Ovary (tissue), 9 donors: ENCODE results near the gene IMMP2L. TPM values are rescaled to one million over a fixed set of nuclear protein-coding genes. Genes with fewer than 3 reads are reported as not detected.

Source experiments
- DNase-seq, 5 donors: peaks; one replicate each; pipeline ENCODE4 v3.0.0-alpha.2; 2019 to 2020
- H3K27ac ChIP-seq, 2 donors: fragments of 200-600 bp; one replicate each; pipeline versions ENCODE4 v1.5.1 to v1.8.0; 2019 to 2022
- H3K27me3 ChIP-seq: fragments of 200-600 bp; one replicate; pipeline ENCODE4 v1.8.0; 2022
- H3K36me3 ChIP-seq: fragments of 200-600 bp; sonication (generic); one replicate; pipeline ENCODE4 v1.5.1; 2019
- H3K4me1 ChIP-seq: one replicate; pipeline ENCODE4 v1.8.1; 2013; ENCODE audit warnings: mild to moderate bottlenecking, moderate library complexity; ENCODE audit not compliant: insufficient read depth
- H3K4me3 ChIP-seq: fragments of 200-600 bp; sonication (generic); one replicate; pipeline ENCODE4 v1.5.1; 2017
- H3K9me3 ChIP-seq, 2 donors: fragments of 200-600 bp in 1 of 2; sonication (generic) in 1 of 2; one replicate each; pipeline versions ENCODE4 v1.5.1 to v1.8.1; 2013 to 2019; ENCODE audit warnings: mild to moderate bottlenecking in 1 of 2, moderate library complexity in 1 of 2
- EP300 ChIP-seq: sonication (generic); formaldehyde crosslinking; IDR thresholded peaks from one replicate; pipeline ENCODE4 v1.6.1; 2017; ENCODE audit warnings: antibody characterized with exemption
- POLR2A ChIP-seq: fragments of 450-650 bp; IDR thresholded peaks from one replicate; pipeline ENCODE4 v1.6.1; 2017; ENCODE audit warnings: antibody characterized with exemption, mild to moderate bottlenecking, moderate library complexity
- WGBS, 3 donors: extraction: QIAGEN DNeasy Blood & Tissue Kit in 1 of 3; methylation state at CpG; one replicate each; pipeline versions ENCODE4 v1.1.5 to v1.1.7; 2013 to 2017; 5-methylcytosine and 5-hydroxymethylcytosine counted together
- intact Hi-C, 4 donors: fragments of 100-400 bp; cut with DNase I; formaldehyde crosslinking; loops; one replicate each; pipeline versions ENCODE4 v1.11.0 to v1.15.1; 2022 to 2023
- polyA plus RNA-seq, 2 donors: library from polyadenylated mRNA; stranded (reverse); fragments of 200-250 nt in 1 of 2; fragments of 350-450 nt in 1 of 2; fragmentation: Illumina TruSeq in 1 of 2; extraction: RNeasy Lipid Tissue Mini Kit (QIAGEN cat#74804) in 1 of 2; gene quantifications; one replicate each; pipeline ENCODE4 v1.2.3, GENCODE V29; 2013 to 2014
- total RNA-seq, 7 donors: library from RNA; depleted of rRNA in 2 of 7; stranded (reverse); fragments of >200 nt in 2 of 7; fragmentation: NEBNext Ultra II Directional in 3 of 7; extraction: Animal tissue kit (Norgen Biotek cat#: 25700) in 3 of 7; gene quantifications; one replicate each; pipeline versions ENCODE4 v1.1.0 to v1.2.4, GENCODE V29; 2016 to 2023
- TF ChIP-seq, protein P1 (sequence below), 3 donors: fragments of 450-650 bp in 2 of 3; fragments of 200-600 bp in 1 of 3; IDR thresholded peaks; one replicate each; pipeline versions ENCODE4 v1.5.1 to v1.8.0; 2016 to 2022; ENCODE audit warnings: antibody characterized with exemption in 3 of 3, mild to moderate bottlenecking in 1 of 3
- donor health status: DM: no; HTN: no; CAD: no; lungs with moderate emphysema.
- donor health status: DM: no; HTN: no; CAD: no.
- donor health status: Bipolar disorder and iron deficiency.
- donor health status: DM: yes; HTN: yes; CAD: no.
- donor health status: DM: no; HTN: no; CAD: no.
- donor health status: DM: yes; HTN: yes; CAD: no.

IMMP2L gene
- total and polyA plus RNA-seq, 9 donors, result 19.5 to 36.9 (median 29.9) TPM

DNA sequence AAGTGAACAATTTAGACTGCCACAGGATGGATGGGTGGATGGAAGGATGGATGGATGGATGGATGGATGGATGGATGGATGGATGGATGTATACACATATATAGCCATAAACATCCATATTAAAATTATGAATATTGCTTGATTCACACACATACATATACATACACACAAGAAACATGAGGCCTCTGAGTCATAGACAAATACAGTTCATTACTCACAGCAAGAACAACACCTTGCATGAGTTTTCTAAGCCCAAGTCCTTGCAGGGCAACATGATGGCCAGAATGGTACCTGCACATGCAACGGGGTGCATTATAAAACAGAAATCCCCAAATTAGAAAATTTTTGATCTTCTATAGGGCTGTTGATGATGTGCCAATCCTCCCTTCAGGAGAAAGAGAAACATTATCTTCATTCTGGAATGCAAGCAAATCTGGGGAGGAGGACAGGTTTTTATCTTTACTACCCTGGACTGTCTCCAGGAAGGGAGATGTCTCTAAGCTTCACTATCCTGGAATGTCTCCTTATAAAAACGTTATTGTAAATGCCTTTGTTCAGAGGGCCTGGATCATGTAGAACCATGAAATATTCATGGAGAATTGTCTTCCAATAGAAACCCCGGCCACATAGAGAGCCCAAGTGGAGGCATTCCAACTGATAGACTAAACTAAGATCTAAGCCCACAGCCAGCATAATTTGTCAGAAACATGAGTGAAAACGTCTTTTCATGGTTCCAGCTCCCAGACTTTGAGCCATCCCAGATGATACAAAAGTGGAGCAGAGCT is 709.9 kb downstream of the IMMP2L start:
- 16 to 21% (median 20%) methylated on average over 4 of the region's 4 CpGs for WGBS, 3 donors
- intact Hi-C loops, result no loop called here
- H3K36me3 ChIP-seq, result no peaks in the 10 kb centered on the region
- no peak overlapping the region for H3K4me3 ChIP-seq
- no peaks in the 10 kb centered on the region for H3K27me3 ChIP-seq
- TF ChIP-seq EP300, result no peak
- TF ChIP-seq, protein P1, sequence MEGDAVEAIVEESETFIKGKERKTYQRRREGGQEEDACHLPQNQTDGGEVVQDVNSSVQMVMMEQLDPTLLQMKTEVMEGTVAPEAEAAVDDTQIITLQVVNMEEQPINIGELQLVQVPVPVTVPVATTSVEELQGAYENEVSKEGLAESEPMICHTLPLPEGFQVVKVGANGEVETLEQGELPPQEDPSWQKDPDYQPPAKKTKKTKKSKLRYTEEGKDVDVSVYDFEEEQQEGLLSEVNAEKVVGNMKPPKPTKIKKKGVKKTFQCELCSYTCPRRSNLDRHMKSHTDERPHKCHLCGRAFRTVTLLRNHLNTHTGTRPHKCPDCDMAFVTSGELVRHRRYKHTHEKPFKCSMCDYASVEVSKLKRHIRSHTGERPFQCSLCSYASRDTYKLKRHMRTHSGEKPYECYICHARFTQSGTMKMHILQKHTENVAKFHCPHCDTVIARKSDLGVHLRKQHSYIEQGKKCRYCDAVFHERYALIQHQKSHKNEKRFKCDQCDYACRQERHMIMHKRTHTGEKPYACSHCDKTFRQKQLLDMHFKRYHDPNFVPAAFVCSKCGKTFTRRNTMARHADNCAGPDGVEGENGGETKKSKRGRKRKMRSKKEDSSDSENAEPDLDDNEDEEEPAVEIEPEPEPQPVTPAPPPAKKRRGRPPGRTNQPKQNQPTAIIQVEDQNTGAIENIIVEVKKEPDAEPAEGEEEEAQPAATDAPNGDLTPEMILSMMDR (IDR thresholded peaks at IDR 0.05), result no peak
- no peak for TF ChIP-seq POLR2A
- no peak for DNase-seq
- H3K27ac ChIP-seq, result no peak overlapping the region
- no peaks in the 10 kb centered on the region for H3K9me3 ChIP-seq
- peaks cover 1% of the 10 kb centered on the region for H3K4me1 ChIP-seq

DNA sequence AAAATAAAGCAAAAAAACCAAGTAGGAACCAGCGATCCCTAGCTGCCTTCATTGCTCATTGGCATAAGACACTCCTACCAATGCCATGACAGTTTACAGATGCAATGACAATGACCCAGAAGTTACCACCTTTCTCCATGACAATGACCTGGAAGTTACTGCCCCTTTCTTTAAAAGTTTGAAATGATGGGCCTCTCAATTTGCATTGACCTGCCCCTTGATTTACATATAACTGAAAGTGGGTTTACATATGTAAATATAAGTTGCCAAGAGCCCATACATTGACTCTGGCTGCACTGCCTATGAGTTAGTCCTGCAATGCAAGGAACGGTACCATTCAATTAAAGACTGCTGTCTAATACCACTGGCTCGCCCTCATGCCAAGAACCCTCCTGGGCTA is 712.1 kb downstream of the IMMP2L start:
- H3K36me3 ChIP-seq, result no peaks in the 10 kb centered on the region
- intact Hi-C loops, result no loop called here
- H3K27me3 ChIP-seq, result no peaks in the 10 kb centered on the region
- H3K9me3 ChIP-seq, result no peaks in the 10 kb centered on the region
- H3K4me1 ChIP-seq, result no peaks in the 10 kb centered on the region
- 95 to 98% (median 96%) methylated on average over 3 of the region's 3 CpGs for WGBS, 3 donors
- DNase-seq, result no peak
- no peak for TF ChIP-seq POLR2A
- no peak for TF ChIP-seq EP300
- TF ChIP-seq, protein P1 (IDR thresholded peaks at IDR 0.05), result no peak
- no peak overlapping the region for H3K27ac ChIP-seq
- H3K4me3 ChIP-seq, result no peak overlapping the region

DNA sequence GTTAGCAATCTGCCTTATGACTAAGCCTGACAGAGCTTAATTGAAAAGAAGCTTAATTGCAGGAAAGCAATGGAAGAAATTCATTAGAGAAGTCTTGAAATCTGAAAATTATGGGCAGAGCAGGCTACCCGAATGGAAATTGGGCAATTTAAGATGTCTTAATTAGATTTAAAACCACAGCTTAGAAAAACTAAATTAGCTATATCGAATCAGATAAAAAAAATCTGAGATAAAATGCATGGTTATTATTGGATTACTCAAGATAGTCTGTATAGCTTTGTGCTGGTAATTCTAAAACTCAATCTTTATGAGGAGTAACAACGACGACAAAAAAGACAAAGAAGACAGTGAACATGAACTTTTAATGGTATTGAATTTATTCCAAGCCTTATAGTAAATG is 719.5 kb downstream of the IMMP2L start:
- Histone ChIP-seq H3K4me1 (peaks cover 2% of the 10 kb centered on the region), H3K27ac (no peak overlapping the region), H3K9me3 (no peaks in the 10 kb centered on the region), H3K4me3 (no peak overlapping the region), H3K36me3 (no peaks in the 10 kb centered on the region), H3K27me3 (peaks cover 3% of the 10 kb centered on the region)
- TF ChIP-seq, protein P1 (IDR thresholded peaks at IDR 0.05), result no peak
- TF ChIP-seq EP300 (no peak), POLR2A (no peak)
- no peak for DNase-seq
- WGBS, 3 donors, result 93 to 94% (median 94%) methylated on average over 4 of the region's 4 CpGs
- intact Hi-C loops, result no loop called here

DNA sequence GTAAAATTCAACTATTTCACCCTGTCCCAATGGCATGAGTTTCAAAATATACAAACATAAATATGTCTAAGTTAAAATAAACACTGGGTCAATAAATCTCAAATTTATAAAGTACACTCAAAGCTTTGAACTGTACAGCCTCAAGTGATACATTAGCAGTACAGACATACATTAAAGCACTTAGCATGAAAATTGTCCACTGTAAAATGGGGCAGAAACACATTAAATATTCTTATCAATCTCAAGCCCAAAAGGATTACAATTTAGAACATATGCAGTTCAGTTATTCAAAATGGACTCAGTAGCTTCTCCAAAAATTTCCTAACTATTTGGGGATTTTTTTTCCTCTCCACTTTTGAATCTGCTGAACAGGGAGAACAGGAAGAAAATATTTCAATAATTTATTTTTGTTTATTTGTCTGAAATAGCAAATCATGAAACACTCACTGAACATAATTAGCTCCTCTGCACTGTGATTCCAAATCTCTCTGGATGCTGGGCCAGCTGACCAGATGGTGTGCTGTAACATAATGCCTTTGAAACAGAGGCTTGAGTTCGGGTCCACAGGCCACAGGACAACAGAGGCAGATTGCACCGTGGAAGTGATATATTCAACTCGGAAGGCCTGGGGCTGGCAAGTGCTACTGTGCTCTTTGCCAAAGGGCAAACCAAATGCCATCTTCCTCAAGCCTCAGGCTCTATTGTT is 720.3 kb downstream of the IMMP2L start:
- no peak overlapping the region for H3K27ac ChIP-seq
- no peaks in the 10 kb centered on the region for H3K9me3 ChIP-seq
- peaks cover 2% of the 10 kb centered on the region for H3K4me1 ChIP-seq
- 9 to 42% (median 16%) methylated on average over 3 of the region's 3 CpGs for WGBS, 3 donors
- DNase-seq, result no peak
- intact Hi-C loops, result no loop called here
- TF ChIP-seq POLR2A (no peak), EP300 (no peak)
- TF ChIP-seq, protein P1 (IDR thresholded peaks at IDR 0.05), result no peak
- peaks cover 3% of the 10 kb centered on the region for H3K27me3 ChIP-seq
- H3K36me3 ChIP-seq, result no peaks in the 10 kb centered on the region
- no peak overlapping the region for H3K4me3 ChIP-seq
